ENCODE measurements around the gene ESRRG.

Gene ESRRG

GRCh38 chr1:216626394-216627067, 96.7 kb downstream of the ESRRG start:
- DNase-seq = no peak

GRCh38 chr1:216621536-216621935, 101.7 kb downstream of the ESRRG start:
- DNase-seq = no peak

- DNase-seq = no peak
These were observed 106.0 kb downstream of the ESRRG start for GRCh38 chr1:216617081-216617875.

DNA sequence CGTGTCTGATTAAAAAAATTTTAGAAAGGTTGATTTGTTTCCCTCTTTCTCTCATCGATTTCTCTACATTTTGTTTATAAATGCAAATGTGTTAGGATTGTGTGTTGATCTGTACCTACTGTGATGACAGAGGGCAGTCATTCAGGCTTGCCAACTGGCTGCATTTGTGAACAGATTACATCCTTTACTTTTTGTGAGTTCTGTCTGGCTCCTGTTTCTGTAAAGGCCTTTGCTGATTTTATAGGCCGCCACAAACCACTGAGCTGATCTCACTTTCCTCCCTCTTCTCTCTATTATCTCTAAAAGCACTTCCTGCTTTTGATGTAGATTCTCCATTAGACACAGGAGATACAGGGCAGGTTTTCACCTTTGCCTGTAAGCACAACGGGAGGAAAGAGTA, 106.8 kb downstream of the ESRRG start:
- DNase-seq = no peak

DNA sequence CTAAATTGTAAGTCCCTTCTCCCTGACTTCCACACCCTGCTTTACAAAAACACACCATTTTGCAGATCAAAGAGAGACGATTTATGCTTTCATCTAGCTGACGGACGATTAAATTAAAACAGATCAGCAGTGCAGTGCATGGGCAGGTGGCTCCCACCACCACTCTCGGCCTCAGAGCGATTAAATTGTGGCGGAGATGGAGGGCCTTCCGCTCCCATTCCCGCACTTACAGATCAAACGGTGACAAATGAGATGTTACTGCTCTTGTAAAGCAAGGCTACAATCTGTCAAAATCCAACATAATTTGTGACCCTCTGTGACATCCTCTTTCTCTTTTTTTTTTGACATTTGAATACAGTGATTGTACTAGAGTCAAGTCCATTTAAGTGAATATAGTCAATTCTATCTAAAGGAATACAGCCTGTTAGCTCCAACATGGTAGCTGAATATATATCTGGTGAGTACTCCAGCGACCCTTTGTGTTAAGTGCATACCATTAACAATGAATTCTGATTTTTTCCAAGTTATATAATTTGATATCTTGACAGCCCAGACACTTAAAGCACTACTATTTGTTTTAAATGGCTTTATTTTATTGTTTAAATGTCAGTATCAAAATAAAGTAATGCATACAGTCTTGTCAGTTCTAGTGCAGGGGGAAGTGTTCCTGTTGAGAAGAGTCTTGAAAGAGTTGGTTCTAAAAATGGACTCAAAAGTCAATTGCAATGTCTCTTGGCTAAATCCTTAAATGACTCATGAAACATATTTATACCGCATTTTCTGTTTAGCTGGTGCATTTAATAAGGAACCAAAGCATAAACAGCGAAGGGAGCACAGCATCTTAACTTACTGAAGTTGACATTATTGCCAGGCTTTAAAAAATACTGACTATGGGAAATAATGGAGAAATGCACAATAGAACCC, 109.0 kb downstream of the ESRRG start:
- no peak for DNase-seq

GRCh38 chr1:216612291-216612690, 110.9 kb downstream of the ESRRG start:
- no peak for DNase-seq

- DNase-seq = no peak
These were observed 116.0 kb downstream of the ESRRG start for GRCh38 chr1:216607067-216607697.

GRCh38 chr1:216606047-216606637, 117.1 kb downstream of the ESRRG start:
- no peak for DNase-seq

DNA sequence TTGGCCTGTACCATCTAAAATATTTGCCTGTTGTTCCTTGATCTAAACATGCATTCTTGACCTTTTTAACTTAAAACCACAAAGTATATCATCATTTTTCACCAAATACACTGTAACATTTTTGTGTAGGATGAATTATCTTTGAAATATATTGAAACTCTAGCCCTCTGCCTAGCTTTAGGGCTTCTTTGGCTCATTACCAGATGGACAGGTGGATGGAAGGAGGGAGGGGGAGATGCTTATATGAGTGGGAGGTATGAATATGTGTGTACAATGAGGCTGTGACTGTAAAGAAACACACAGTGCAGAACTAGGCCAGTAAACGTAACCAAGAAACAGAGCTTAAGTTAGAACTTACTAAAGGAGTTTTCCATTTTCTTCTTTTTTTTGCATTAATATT, 118.5 kb downstream of the ESRRG start:
- no peak for DNase-seq

DNA sequence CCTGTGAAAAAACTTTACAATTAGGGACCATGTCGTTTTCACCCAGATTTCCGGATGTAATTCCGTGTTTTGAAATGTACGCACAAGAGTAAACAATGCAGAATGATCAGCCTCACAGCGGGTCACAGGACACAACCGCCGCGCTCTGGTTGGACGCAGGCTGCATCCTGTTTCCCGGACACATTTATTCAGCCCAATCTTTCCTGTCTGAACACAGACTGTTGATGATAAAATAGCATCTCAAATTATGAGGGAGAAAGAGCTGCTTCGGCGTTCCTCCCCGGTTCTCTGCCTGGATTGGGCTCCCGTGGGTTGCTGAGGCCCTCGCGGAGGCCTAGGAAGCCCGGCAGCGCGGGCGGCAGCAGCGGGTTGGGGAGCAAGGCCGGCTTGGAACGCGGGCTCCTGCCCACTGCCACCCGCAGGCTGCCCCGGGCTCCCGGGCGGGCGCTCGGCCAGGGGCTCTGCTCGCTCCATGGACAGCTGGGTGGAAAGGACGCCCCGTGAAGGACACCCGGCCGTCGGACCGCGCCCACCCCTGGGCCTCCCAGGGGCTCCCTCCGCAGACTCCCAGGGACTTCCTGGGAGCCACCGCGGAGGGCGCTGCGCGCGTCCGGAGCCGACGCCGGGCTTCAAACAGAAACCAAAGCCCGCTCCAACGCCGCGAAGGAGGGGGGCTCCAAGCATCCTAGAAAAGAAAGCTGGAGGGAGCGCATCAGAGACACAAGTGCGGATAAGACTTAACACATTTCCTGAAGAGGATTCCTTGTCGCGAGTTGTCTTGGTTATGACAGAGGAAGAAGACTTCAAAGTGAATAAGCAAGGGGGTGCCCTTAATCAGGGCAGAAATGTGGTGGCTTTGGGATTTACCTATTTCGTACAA, 122.3 kb downstream of the ESRRG start:
- DNase-seq = no peak

DNA sequence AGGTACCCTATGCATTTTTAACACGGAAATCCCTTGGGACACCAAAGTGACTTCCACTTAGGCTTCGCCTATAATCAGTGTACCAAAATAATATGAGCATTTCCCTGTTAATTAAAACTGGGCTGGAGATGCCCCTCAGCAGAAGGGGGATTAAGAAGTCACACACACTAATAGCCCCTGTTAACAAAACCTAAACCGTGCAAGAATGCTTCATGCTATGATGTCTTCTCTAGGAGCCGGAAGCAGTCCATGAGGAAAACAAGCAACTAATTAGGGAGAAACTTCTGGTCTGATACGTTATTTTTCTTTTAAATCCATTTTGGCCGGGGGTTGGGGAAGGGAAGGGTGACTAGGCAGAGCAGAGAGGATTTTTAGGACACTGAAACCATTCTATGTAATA, 123.4 kb downstream of the ESRRG start:
- no peak for DNase-seq

GRCh38 chr1:216598448-216598847, 124.8 kb downstream of the ESRRG start:
- no peak for DNase-seq

GRCh38 chr1:216596281-216596862, 126.9 kb downstream of the ESRRG start:
- DNase-seq = no peak

- DNase-seq = no peak
These were observed 135.5 kb downstream of the ESRRG start for GRCh38 chr1:216587715-216588114.

DNA sequence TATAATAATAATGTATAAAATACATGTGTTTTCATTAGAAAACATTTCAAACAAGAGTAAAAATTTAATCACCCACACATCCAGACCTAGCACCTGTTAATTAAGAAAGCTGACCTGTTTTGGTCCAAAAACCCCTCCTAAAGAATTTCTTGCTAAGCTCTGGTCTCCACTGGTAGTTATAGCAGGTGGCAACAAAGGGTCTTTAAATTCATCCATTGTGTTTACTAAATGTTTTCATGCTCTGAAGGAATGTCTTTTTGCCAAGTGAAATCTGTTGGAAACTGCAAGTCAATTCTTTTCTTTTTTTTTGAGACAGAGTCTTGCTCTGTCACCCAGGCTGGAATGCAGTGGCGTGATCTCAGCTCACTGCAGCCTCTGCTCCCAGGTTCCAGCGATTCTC, 141.1 kb downstream of the ESRRG start:
- DNase-seq = no peak

- no peak for DNase-seq
These were observed 142.6 kb downstream of the ESRRG start for GRCh38 chr1:216580538-216581057.

DNA sequence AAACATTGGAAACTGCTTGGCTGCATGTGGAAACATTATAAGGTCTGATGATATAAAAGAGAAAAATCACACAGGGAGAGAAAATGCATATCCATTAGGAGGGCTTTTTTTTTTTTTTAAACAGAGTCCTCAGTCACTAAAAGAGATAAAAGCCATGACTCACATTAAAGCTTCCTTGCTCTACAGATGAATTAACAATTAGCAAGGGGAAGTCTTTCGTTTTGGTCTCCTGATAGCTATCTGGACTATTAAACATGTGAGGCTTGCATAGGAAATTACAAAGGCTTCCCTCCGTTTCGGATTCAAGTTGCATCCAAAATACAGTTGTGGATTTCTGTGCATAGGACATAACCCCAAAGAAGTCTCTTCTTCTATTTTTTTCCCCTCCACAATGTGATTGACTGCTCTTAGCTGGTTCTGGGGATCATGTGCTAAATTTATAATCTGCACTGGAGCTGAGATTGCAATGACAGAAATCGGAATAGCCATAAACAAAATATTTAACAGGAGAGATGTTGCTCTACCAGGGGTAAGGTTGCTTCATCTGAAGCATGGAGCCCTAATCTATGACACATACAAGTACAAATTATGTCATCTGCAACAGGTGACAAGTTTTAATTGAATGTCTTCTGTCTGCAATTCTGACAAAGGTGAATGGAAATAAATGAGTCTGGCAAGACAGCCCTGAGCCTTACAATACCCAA, 146.8 kb downstream of the ESRRG start:
- no peak for DNase-seq

GRCh38 chr1:216566641-216567205, 156.5 kb downstream of the ESRRG start:
- no peak for DNase-seq

DNA sequence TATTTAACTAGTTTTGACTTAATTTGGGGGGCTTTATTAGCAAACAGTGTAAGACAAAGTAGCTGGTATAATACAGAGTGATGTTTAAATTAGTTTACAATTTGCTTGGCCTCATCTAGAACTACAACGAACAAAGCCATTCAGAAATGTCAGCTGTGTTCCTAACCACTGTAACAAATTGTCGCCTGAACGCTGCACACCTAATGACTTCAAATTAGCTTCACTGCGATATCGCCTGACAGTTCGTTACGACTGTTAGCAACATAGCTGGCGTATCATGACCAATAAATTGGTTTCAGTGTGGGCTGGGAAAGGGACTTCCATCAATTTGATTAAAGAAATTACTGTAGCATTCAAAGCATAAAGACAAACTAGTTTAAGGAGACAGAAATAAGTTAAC, 160.1 kb downstream of the ESRRG start:
- no peak for DNase-seq

DNA sequence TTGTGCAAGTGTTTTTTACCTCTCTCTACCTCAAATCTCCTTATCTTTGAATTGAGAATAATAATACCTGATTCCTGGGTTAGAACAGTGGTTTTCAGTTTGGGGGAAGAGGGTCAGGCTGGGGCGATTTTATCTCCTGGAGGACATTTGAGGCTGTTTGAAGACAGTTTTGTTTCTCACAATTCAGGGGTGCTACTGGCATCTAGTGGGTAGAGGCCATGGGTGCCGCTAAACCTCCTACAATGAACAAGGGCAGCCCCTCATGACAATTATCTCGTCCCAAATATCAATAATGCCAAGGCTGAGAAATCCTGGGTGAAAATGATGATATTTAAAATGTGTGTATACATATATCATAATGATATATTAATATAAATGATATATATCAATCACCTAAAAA, 160.8 kb downstream of the ESRRG start:
- no peak for DNase-seq
